GOT3 (cell line): ENCODE data around the gene ZNF366.

ENCODE experiments used
- DNase-seq: peaks from one replicate; lab custom pipeline; 2025; ENCODE audit warnings: mixed read lengths; lab: John Stamatoyannopoulos, UW

The ZNF366 gene

GRCh38 chr5:72507231-72507906, at the start of gene ZNF366:
TSS of gene ZNF366 (minus strand) at chr5:72507410. CDS start at chr5:72461496, 45,914 bp downstream.
- no peak for DNase-seq

GRCh38 chr5:72556351-72557166, 49.3 kb upstream of the ZNF366 start:
- no peak for DNase-seq

- no peak for DNase-seq
Measured at GRCh38 chr5:72555871-72556270, 48.7 kb upstream of the ZNF366 start.

- DNase-seq, result no peak
Measured at GRCh38 chr5:72554897-72555296, 47.7 kb upstream of the ZNF366 start.

GRCh38 chr5:72552041-72552557, 44.9 kb upstream of the ZNF366 start:
- DNase-seq, result no peak

GRCh38 chr5:72550595-72550994, 43.4 kb upstream of the ZNF366 start:
- DNase-seq, result no peak

- DNase-seq, result no peak
Measured at GRCh38 chr5:72543811-72544210, 36.6 kb upstream of the ZNF366 start.

GRCh38 chr5:72543365-72543764, 36.2 kb upstream of the ZNF366 start:
- DNase-seq, result no peak

GRCh38 chr5:72542695-72543094, 35.5 kb upstream of the ZNF366 start:
- no peak for DNase-seq

GRCh38 chr5:72541501-72542225, 34.5 kb upstream of the ZNF366 start:
- no peak for DNase-seq

GRCh38 chr5:72540759-72541438, 33.7 kb upstream of the ZNF366 start:
- DNase-seq, result no peak

- no peak for DNase-seq
Measured at GRCh38 chr5:72539726-72540125, 32.5 kb upstream of the ZNF366 start.

GRCh38 chr5:72539038-72539437, 31.8 kb upstream of the ZNF366 start:
- no peak for DNase-seq

GRCh38 chr5:72537166-72537565, 30.0 kb upstream of the ZNF366 start:
- DNase-seq, result no peak

- no peak for DNase-seq
Measured at GRCh38 chr5:72531496-72532190, 24.4 kb upstream of the ZNF366 start.

GRCh38 chr5:72530196-72530595, 23.0 kb upstream of the ZNF366 start:
- DNase-seq, result no peak

- DNase-seq, result no peak
Measured at GRCh38 chr5:72529383-72529782, 22.2 kb upstream of the ZNF366 start.

- DNase-seq, result no peak
Measured at GRCh38 chr5:72525816-72526215, 18.6 kb upstream of the ZNF366 start.

- no peak for DNase-seq
Measured at GRCh38 chr5:72523960-72524582, 16.9 kb upstream of the ZNF366 start.

GRCh38 chr5:72522607-72523006, 15.4 kb upstream of the ZNF366 start:
- DNase-seq, result no peak

GRCh38 chr5:72519111-72519510, 11.9 kb upstream of the ZNF366 start:
- DNase-seq, result no peak
